Measurements from ENCODE around the gene GALNT17.

The GALNT17 gene

DNA sequence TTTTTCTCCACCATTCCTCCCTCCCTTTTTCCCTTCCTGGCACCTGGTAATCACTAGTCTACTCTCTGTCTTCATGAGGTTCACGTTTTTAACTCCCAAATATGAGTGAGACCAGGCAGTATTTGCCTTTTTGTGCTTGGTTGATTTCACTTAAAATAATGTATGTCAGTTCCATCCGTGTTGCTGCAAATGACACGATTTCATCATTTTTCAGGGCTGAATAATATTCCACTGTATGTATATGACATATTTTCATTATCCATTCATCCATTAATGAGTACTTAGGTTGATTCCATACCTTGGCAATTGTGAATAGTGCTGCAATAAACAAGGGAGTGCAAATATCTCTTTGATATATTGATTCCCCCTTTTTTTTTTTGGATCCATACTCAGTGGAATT, 25.8 kb downstream of the GALNT17 start:
- Histone ChIP-seq H3K9me3 (ENCODE audit: insufficient read depth, low read length) (no peaks in the 10 kb centered on the region), H3K4me3 (ENCODE audit: insufficient read length, low read depth) (no peak overlapping the region), H3K4me1 (ENCODE audit: insufficient read depth, insufficient read length) (no peaks in the 10 kb centered on the region), H3K27me3 (ENCODE audit: insufficient read depth, insufficient read length) (no peaks in the 10 kb centered on the region), H3K9ac (ENCODE audit: insufficient read length, low read depth) (no peak overlapping the region), H3K36me3 (ENCODE audit: insufficient read depth, insufficient read length, low read length) (no peaks in the 10 kb centered on the region)
- TF ChIP-seq YY1 (IDR thresholded peaks at IDR 0.05; ENCODE audit: insufficient read depth, insufficient read length) (no peak), SUZ12 (IDR thresholded peaks at IDR 0.05; ENCODE audit: extremely low read depth, insufficient read depth, insufficient read length) (no peak), ZNF274 (IDR thresholded peaks at IDR 0.05; ENCODE audit: low read depth, low read length) (no peak)
- DNase-seq (ENCODE audit: low read depth, low spot score), result no peak

DNA sequence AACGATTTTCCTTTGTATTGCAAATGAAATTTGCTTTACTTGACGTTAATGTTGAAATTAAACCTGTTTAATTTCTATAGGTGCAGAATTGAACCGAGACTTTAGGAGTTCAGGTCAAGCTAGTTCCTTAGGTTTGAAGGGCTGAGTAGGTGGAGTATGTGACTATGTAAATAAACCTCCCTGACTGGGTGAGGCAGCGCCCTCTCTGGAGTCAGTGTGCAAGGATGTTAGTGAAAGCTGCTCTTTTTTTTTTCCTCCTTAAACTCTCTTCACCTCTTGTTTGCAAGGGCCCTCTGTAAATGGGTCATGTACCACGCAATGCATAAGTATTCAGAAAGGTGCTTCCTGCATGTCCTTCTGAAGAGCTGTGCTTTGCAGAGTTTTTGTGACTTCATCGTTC, 33.8 kb downstream of the GALNT17 start:
- H3K4me1 ChIP-seq (ENCODE audit: insufficient read depth, insufficient read length), result no peaks in the 10 kb centered on the region
- no peak overlapping the region for H3K4me3 ChIP-seq (ENCODE audit: insufficient read length, low read depth)
- no peaks in the 10 kb centered on the region for H3K27me3 ChIP-seq (ENCODE audit: insufficient read depth, insufficient read length)
- no peak overlapping the region for H3K9ac ChIP-seq (ENCODE audit: insufficient read length, low read depth)
- TF ChIP-seq YY1 (IDR thresholded peaks at IDR 0.05; ENCODE audit: insufficient read depth, insufficient read length), result no peak
- no peak for TF ChIP-seq ZNF274 (IDR thresholded peaks at IDR 0.05; ENCODE audit: low read depth, low read length)
- no peak for TF ChIP-seq SUZ12 (IDR thresholded peaks at IDR 0.05; ENCODE audit: extremely low read depth, insufficient read depth, insufficient read length)
- H3K9me3 ChIP-seq (ENCODE audit: insufficient read depth, low read length), result no peaks in the 10 kb centered on the region
- peak; percentile 54 for DNase-seq (ENCODE audit: low read depth, low spot score)
- H3K36me3 ChIP-seq (ENCODE audit: insufficient read depth, insufficient read length, low read length), result no peaks in the 10 kb centered on the region

DNA sequence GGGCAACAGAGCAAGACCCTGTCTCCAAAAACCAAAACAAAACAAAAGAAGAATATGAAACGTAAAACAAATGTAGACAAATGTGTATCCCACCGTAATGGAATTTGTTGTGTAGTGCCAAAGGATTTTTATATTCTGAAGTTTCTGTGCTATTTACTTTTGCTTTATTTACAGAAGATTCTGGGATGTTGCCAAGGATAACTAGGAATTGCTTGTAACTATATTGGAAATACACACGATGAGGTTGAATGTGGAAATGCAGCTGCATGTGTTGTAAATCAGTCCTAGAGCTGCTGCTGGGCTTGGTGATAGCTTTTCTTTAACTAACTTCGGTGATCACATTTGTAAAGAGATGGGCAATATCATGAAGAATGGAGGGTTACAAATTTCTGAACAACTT, 39.5 kb downstream of the GALNT17 start:
- Histone ChIP-seq H3K36me3 (ENCODE audit: insufficient read depth, insufficient read length, low read length) (no peaks in the 10 kb centered on the region), H3K9ac (ENCODE audit: insufficient read length, low read depth) (no peak overlapping the region), H3K4me1 (ENCODE audit: insufficient read depth, insufficient read length) (no peaks in the 10 kb centered on the region), H3K4me3 (ENCODE audit: insufficient read length, low read depth) (no peak overlapping the region), H3K9me3 (ENCODE audit: insufficient read depth, low read length) (no peaks in the 10 kb centered on the region), H3K27me3 (ENCODE audit: insufficient read depth, insufficient read length) (no peaks in the 10 kb centered on the region)
- no peak for DNase-seq (ENCODE audit: low read depth, low spot score)
- TF ChIP-seq ZNF274 (IDR thresholded peaks at IDR 0.05; ENCODE audit: low read depth, low read length) (no peak), YY1 (IDR thresholded peaks at IDR 0.05; ENCODE audit: insufficient read depth, insufficient read length) (no peak), SUZ12 (IDR thresholded peaks at IDR 0.05; ENCODE audit: extremely low read depth, insufficient read depth, insufficient read length) (no peak)

DNA sequence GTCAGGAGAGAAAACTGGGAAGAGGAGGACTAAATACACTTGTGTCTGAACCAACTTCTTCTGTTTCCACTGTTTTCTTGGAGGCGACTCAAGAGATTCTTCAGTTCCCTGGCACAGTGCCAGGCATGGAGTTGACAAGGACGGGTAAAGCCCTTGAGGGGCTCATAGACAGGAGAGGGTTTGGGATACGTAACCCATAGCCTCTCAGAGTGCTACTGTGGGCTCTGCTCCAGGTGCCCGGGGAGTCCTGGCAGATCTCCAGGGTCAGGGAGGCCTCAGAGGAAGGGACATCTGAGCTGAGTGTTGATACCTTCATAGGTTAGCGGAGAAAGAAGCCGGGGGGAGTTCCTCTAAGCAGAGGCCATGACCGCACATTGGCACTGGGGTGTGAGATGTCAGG, 42.0 kb downstream of the GALNT17 start:
- H3K27me3 ChIP-seq (ENCODE audit: insufficient read depth, insufficient read length), result no peaks in the 10 kb centered on the region
- H3K36me3 ChIP-seq (ENCODE audit: insufficient read depth, insufficient read length, low read length), result no peaks in the 10 kb centered on the region
- no peak for TF ChIP-seq YY1 (IDR thresholded peaks at IDR 0.05; ENCODE audit: insufficient read depth, insufficient read length)
- no peak overlapping the region for H3K4me3 ChIP-seq (ENCODE audit: insufficient read length, low read depth)
- H3K9me3 ChIP-seq (ENCODE audit: insufficient read depth, low read length), result no peaks in the 10 kb centered on the region
- H3K4me1 ChIP-seq (ENCODE audit: insufficient read depth, insufficient read length), result no peaks in the 10 kb centered on the region
- H3K9ac ChIP-seq (ENCODE audit: insufficient read length, low read depth), result no peak overlapping the region
- no peak for DNase-seq (ENCODE audit: low read depth, low spot score)

DNA sequence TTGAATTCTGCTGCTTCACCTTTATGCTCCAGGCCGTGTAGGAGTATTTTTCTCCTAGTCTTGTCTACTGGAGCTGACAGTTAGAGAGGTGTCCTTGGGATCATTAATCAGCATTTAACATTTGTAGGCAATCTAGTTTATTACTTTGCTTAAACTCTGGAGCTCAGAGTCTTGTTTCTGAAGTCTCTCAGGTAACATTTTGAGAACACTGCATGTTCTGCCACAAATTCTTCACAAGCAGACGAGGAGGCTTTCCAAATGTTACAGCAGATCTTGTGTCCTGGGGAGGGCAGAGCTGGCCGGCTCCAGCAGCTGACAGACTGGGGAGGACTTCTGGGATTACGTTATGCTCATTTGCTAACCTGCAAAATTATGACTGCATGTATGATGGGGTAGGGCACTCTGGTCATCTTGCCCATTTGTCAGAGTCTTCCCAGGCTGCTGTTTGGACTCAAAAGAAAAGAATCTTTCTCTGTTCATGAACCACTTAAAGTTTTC, 50.5 kb downstream of the GALNT17 start:
- Histone ChIP-seq H3K9me3 (ENCODE audit: insufficient read depth, low read length) (no peaks in the 10 kb centered on the region), H3K9ac (ENCODE audit: insufficient read length, low read depth) (no peak overlapping the region)

DNA sequence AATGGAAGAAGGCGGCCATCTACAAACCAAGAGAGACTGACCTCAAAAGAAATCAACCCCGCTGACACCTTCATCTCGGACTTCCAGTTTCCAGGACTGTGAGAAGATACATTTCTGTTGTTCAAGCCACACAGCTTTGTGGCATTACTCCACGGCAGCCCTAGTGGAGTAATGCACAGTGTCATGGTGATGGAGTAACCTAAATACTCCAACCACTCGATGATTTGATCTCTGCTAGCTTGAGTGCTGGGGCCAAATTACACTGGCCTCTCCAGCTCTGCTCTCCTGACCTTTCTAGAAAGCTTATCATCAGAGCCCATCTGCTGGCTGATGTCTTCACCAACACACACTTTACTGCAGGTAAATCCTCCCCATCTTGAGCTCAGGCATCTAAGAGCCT, 52.2 kb downstream of the GALNT17 start:
- Histone ChIP-seq H3K4me1 (ENCODE audit: insufficient read depth, insufficient read length) (peaks cover 4% of the 10 kb centered on the region), H3K9ac (ENCODE audit: insufficient read length, low read depth) (no peak overlapping the region), H3K36me3 (ENCODE audit: insufficient read depth, insufficient read length, low read length) (no peaks in the 10 kb centered on the region), H3K9me3 (ENCODE audit: insufficient read depth, low read length) (no peaks in the 10 kb centered on the region), H3K4me3 (ENCODE audit: insufficient read length, low read depth) (no peak overlapping the region), H3K27me3 (ENCODE audit: insufficient read depth, insufficient read length) (no peaks in the 10 kb centered on the region)
- no peak for DNase-seq (ENCODE audit: low read depth, low spot score)
- TF ChIP-seq YY1 (IDR thresholded peaks at IDR 0.05; ENCODE audit: insufficient read depth, insufficient read length) (no peak), SUZ12 (IDR thresholded peaks at IDR 0.05; ENCODE audit: extremely low read depth, insufficient read depth, insufficient read length) (no peak), ZNF274 (IDR thresholded peaks at IDR 0.05; ENCODE audit: low read depth, low read length) (no peak)

More for the DNA sequence above, 50.5 kb downstream of the GALNT17 start:
- no peak for DNase-seq (ENCODE audit: low read depth, low spot score)
- H3K4me1 ChIP-seq (ENCODE audit: insufficient read depth, insufficient read length), result peaks cover 4% of the 10 kb centered on the region
- H3K27me3 ChIP-seq (ENCODE audit: insufficient read depth, insufficient read length), result no peaks in the 10 kb centered on the region
- TF ChIP-seq ZNF274 (IDR thresholded peaks at IDR 0.05; ENCODE audit: low read depth, low read length), result no peak
- no peak for TF ChIP-seq SUZ12 (IDR thresholded peaks at IDR 0.05; ENCODE audit: extremely low read depth, insufficient read depth, insufficient read length)
- TF ChIP-seq YY1 (IDR thresholded peaks at IDR 0.05; ENCODE audit: insufficient read depth, insufficient read length), result no peak
- no peaks in the 10 kb centered on the region for H3K36me3 ChIP-seq (ENCODE audit: insufficient read depth, insufficient read length, low read length)
- no peak overlapping the region for H3K4me3 ChIP-seq (ENCODE audit: insufficient read length, low read depth)

DNA sequence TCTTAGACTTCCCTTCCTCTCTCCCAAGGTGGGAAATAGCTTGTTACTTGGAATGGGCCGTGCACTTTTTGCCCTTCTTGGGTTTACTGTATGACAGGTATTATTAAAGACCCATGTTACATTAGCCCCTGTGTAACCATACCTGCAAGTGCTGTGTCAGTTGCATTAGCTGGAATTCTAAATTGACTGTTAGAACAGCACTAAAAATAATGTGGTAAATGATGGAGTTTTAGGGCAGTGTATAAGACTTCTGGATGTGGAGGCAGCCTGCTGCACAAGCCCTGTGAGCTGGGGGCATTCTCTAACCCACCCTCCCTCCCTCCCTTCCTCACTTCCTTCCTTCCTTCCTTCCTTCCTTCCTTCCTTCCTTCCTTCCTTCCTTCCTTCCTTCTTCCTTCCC, 52.7 kb downstream of the GALNT17 start:
- H3K27me3 ChIP-seq (ENCODE audit: insufficient read depth, insufficient read length), result no peaks in the 10 kb centered on the region
- H3K9ac ChIP-seq (ENCODE audit: insufficient read length, low read depth), result no peak overlapping the region
- no peaks in the 10 kb centered on the region for H3K36me3 ChIP-seq (ENCODE audit: insufficient read depth, insufficient read length, low read length)
- H3K9me3 ChIP-seq (ENCODE audit: insufficient read depth, low read length), result no peaks in the 10 kb centered on the region; the same call in 1 of the 2 replicates
- TF ChIP-seq SUZ12 (IDR thresholded peaks at IDR 0.05; ENCODE audit: extremely low read depth, insufficient read depth, insufficient read length), result no peak
- TF ChIP-seq YY1 (IDR thresholded peaks at IDR 0.05; ENCODE audit: insufficient read depth, insufficient read length), result no peak
- TF ChIP-seq ZNF274 (IDR thresholded peaks at IDR 0.05; ENCODE audit: low read depth, low read length), result no peak
- peaks cover 4% of the 10 kb centered on the region for H3K4me1 ChIP-seq (ENCODE audit: insufficient read depth, insufficient read length)
- H3K4me3 ChIP-seq (ENCODE audit: insufficient read length, low read depth), result no peak overlapping the region
- no peak for DNase-seq (ENCODE audit: low read depth, low spot score)
